CD4-positive, alpha-beta T cell treated with Interleukin-6 for 4 hours (primary cell): ENCODE measurements around the gene FRG1.
"Not testable (repeated sequence)": the region's sequence is repeated elsewhere in the genome, so short reads cannot be mapped to it uniquely, and the experiment has no call there.

Source experiments
- DNase-seq: peaks from one replicate; pipeline ENCODE4 v3.0.0-alpha.2; 2020; ENCODE audit warnings: mixed read lengths

Gene FRG1

DNA sequence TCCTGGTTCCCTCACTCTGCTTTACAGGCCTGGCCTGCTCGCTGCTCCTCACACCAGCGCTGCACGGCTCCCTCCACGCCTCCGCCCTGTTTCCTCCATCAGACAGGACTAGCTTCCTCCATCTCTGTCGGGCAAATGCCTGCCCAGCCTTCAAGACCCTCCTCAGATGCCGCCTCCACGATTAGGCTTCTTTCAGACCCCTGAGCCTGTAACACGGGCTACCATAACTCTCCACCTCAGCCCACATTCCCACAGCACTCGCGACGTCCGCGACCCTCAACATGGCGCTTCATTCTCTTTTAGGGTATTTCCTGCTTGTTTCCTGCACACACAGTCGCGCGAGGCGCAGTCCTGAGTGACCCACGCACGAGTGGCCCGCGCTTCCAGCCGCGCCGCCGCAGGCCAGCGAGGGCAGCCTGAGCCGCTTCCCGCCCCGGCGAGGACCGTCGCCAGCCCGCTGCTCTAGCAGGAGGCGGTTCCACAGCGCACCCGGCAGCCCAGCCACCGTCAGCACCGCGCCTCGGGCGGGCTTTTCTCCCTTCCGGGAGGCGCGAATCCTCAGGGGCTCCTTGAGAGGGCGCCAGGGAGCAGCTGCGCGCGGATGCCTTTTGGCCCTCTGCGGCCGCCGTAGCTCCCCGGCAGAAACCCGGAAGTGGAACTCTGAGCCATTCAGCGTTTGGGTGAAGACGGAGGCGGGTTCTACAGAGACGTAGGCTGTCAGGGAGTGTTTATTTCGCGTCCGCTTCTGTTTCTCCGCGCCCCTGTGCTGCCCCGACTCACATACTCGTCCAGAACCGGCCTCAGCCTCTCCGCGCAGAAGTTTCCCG is at the start of gene FRG1:
Gene FRG1, plus strand, starts transcription at position 695 of the 827 bp plus-strand sequence. CDS start 138 bp downstream, outside the sequence.
- peak; percentile 96 for DNase-seq

DNA sequence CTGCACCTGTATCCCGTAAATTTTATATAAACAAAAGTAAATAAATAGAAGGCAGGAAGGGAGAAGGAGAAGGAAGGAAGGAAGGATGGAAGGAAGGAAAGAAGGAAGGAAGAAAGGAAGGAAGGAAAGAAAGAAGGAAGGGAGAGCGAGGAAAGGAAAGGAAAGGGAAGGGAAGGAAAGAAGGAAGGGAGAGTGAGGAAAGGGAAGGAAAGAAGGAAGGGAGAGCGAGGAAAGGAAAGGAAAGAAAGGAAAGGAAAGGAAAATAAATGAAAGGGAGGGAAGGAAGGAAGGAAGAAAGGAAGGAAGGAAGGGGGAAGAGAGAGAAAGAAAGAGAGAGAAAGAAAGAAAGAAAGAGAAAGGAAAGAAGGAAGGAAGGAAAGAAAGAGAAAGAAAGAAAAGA is 43.0 kb upstream of the FRG1 start:
- no peak for DNase-seq

DNA sequence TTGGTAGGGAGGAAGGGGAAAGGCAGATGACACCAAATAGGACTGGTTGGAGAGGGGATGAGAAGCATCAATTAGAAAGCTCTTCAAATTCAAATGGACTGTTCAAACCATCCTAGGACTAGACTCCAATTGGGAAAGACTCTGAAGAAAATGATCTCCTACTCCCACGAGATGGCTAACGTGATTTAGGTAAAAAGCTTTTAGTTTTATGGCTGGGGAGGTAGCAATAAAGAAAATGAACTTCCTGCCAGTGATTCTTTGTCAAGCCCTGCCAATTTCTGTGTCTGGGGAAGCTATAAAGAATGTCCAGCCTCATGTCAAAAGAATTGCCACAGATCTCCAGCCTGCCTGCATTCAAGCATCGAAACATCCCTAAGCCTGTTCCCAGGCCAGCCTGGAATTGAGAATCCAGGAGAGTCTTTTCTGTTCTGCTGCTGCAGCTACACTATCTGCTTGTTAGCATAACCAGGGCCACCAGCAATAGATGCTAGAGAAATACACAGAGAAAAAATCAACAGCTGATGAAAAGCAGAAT is 41.1 kb upstream of the FRG1 start:
- DNase-seq = not testable (repeated sequence)

DNA sequence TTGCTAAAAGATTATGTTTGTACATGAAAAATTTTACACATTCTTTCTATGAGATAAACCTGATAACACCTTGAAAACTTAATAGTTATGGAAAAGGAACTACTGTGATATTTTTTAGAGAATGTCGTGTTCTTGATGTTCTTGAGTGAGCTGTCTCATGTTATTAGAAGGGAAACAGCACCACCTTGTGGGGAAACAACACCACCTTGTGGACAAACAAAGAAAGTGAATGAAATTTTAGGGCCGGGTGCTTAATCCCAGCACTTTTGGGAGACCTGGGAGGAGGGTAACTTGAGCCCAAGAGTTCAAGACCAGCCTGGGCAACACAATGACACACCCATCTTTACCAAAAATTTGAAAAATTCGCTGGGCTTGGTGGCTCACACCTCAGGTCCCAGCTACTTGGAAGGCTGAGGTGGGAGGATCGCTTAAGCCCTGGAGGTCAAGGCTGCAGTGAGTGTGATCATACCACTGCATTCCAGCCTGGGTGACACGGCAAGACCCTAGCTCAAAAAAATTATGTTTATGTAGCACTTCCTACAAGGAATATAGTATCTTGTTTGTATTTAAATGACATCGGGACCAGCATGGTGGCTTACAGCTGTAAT is 36.1 kb upstream of the FRG1 start:
- peak; percentile 42 for DNase-seq

DNA sequence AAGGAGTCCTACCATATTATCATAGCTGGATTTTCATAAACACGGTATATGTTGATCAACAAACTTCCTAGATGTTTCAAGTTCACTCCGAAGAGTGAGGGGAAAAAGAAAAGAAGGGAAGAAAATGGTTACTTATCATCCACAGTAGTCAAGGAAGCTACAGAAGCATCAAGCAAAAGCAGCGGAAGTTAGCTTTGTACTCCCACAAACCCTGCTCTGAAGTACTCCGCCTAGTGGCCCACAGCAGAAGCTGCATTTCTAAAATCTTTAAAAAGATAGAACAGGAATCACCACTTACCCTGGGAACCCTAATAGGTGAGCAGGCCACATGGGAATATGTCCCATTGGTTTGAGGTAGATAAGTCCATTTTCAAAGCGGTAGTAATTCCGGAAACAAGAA is 28.5 kb upstream of the FRG1 start:
- DNase-seq = no peak

DNA sequence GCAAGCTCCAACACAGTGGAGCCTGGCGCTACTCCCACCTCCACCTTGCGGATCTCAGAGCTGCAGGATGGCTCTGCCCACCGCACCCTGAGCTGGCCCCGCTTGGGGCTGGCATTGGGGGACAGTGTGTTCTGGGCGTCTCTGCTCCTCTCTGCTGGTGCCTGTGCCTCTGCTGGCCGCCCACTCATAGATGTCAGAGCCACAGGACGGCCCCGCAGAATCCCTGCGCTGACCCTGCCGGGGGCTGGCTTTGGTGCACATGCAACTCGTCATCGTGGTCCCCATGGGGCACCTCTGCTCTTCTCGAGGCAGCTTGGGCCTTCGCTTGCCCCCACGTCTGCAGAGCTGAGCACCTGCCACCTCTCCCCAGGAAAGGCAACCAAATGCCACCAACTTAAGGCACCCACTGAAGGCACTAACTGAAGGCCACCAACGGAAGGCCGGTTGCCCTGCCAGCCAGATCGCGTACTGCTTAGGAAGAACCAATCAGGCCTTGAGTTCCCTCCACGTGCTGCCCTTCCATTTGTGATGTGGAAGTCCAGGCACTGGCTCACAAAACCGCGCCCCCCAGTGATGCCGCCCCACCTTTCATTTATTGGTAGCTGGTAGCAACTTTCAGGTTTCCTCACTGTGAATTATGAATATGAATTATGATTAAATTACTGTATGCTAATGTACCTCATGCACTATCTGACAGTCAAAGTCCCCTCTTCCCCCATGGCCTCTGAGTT is 23.3 kb upstream of the FRG1 start:
- no peak for DNase-seq

DNA sequence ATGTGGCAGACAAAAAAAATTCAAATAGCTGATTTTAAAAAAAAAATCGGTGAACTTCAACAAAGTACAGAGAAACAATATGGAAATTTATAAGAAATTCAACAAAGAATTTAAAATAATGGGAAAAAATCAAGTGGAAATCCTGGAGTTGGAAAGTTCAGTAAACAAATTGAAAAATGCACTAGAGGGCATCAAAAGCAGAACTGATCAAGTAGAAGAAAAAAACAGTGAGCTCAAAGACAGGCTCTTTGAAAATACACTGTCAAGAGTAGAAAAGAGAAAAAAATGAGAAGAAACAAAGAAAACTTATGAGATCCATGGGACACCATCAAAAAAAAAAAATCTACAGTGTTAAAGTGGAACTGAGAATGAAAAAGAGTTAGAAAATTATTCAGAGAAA is 19.6 kb upstream of the FRG1 start:
- no peak for DNase-seq

DNA sequence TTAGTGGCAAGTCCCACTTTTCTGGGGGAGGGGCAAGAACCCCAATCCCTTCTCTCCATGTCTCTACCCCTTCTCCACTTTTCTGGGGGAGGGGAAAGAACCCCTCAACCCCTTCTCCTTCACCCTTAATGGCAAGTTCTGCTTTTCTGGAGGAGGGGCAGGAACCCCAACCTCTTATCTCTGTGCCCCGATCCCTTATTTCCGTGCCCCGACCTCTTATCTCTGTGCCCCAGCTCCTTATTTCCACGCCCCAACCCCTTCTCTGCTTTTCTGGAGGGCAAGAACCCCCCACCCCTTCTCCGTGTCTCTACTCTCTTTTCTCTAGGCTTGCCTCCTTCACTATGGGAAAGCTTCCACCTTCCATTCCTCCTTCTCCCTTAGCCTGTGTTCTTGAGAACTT is 13.9 kb upstream of the FRG1 start:
- not testable (repeated sequence) for DNase-seq

DNA sequence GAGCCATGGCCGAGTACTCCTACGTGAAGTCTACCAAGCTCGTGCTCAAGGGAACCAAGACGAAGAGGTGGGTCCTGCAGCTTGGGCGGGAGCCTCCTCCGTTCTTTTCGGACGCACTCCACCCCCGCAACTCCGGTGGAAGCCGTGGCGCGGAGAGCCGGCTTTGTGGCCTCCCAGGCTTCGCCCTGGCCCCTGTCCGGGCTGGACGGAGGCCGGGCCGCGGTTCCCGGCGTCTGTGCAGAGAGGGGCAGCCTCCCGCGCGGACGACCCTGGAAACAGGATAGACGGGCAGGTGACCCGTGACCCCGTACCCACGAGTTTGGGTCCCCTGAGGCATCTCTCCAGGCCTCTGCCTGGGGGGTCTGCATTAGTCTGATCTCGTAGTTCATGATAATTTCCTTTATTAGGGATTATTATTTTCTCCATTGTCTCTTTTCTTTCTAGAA is 356 bp downstream of the FRG1 start:
- no peak for DNase-seq

DNA sequence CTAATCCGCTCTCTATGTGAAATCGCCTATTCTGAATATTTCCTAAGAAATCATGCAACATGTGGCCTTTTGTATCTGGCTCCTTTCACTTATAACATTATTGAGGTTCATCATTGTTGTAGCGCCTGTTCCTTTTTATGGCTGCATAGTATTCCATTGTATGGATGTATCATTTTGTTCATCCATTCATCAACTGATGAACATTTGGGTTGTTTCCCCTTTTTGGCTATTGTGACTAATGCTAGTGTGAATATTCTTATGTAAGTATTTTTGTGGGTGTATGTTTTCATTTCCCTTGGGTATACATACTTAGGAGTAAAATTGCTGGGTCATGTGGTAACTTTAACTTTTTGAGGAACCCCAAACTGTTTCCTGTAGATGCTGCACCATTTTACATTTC is 1.7 kb downstream of the FRG1 start:
- DNase-seq = not testable (repeated sequence)

DNA sequence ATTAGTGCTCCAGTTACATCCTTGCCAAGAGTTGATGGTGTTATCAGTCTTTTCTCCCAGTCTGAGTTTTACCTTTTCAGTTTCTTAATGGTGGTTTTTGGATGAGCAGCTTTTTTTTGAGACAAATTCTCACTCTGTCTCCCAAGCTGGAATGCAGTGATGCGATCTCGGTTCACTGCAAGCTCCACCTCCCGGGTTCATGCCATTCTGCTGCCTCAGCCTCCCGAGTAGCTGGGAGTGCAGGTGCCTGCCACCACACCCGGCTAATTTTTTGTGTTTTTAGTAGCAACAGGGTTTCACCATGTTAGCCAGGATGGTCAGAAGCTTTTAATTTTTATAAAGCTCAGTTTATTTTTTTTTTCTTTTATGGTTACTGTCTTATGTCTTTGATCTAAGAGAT is 3.4 kb downstream of the FRG1 start:
- not testable (repeated sequence) for DNase-seq

DNA sequence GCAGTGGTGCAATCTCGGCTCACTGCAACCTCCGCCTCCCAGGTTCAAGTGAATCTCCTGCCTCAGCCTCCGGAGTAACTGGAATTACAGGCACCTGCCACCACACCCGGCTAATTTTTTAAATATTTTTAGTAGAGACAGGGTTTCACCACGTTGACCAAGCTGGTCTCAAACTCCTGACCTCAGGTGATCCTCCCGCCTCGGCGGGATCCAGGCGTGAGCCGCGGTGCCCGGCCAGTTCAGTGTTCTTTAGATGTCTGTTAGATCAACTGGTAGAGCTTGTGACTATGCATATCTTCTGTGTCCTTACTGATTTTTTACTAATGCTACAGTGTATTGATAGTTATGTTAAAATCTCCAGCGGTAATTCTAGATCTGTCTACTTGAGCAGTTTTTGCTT is 6.2 kb downstream of the FRG1 start:
- not testable (repeated sequence) for DNase-seq

DNA sequence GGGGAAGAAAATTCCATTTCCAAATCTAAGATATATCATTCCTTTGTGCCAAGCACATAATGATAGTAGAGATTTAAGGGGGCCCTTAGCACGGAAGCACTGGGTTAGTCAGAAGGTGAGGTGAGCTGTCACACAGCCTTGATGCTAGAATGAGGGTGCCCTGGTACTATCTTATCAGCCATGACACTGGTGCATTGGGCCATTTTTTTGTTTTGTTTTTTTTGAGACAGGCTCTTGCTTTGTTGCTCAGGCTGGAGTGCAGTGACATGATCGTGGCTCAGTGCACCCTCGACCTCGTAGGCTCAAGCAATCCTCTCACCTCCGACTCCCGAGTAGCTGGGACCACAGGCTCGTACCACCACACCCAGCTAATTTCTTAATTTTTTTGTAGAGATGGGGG is 7.8 kb downstream of the FRG1 start:
- not testable (repeated sequence) for DNase-seq

DNA sequence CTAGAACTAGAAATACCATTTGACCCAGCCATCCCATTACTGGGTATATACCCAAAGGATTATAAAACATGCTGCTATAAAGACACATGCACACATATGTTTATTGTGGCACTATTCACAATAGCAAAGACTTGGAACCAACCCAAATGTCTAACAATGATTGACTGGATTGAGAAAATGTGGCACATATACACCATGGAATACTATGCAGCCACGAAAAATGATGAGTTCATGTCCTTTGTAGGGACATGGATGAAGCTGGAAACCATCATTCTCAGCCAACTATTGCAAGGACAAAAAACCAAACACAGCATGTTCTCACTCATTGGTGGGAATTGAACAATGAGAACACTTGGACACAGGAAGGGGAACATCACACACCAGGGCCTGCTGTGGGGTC is 28.6 kb downstream of the FRG1 start:
- DNase-seq = not testable (repeated sequence)

DNA sequence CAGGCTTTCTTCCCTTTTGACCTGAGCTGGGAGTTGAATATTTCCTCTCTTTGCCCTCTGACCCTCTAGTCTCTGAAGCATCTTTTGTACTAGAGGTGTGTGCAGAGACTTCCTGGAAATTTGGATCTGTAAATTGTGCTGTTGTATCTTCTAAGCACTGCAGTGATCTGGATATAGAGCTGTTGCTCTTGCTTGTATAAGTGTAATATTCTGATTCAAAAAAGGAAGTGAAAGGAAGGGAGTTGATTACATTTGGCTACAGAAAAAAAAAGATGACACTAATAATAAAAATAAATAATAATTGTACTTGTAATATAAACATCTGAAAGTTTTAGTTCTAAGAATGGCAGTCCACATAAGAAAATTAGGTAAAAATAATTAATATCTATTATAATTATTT is 33.0 kb downstream of the FRG1 start:
- DNase-seq = no peak

DNA sequence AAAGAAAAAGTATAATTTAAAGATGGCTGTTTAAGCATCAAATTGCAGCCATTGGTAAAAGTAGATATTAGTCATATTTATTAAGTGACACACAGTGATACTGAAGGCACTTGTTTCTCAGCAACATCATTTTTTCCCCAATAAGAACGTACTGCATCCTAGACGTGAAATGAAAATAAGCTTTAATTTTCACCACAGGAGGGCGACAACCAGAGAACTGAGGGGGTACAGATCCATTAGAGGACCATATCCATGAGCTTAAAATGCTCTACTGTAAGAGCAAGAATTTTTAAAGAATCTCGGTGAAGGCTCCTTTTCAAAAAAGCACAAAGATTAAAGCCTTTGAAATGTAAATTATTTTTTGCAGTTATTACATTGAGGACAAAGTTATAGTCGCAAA is 33.4 kb downstream of the FRG1 start:
- no peak for DNase-seq

DNA sequence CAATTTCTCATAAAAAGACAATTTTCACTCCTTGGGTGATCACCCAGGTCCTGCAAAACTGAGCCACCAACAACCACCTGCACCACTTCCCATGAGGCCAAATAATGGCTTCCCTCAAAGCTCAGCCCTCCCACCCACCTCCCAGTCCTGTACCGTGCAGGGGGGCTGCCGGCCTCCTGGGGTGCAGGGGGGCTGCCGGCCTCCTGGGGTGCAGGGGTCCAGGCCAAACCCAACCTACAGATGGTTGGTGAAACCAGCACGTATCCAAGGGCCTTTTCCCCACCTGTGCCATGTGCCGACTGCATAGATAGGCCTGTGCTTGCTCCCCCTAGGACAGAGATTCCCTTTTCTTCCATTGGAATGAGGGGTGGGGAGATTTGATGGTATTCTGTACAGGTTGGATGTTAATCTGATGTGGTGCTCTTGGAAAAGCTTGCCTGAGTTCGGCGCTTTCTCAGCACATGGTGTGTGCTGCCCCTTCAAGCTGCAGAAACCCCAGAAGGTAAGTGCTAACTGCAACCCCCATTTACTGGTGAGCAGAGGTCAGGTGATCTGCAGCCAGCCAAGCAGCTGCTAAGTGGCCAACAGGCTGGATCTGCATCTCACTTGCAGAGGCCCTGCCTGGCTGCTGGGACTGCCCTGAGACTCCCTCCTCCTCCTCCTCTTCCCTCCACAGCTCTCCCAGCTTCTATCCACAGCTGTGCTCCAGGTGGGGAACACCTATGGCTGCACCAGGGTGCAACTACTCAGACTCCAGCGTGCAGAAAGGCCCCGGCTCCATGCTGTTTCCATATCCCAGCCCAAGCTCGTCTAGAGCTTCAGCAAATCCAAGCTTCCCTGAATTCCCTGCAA is 38.8 kb downstream of the FRG1 start:
- DNase-seq = no peak

DNA sequence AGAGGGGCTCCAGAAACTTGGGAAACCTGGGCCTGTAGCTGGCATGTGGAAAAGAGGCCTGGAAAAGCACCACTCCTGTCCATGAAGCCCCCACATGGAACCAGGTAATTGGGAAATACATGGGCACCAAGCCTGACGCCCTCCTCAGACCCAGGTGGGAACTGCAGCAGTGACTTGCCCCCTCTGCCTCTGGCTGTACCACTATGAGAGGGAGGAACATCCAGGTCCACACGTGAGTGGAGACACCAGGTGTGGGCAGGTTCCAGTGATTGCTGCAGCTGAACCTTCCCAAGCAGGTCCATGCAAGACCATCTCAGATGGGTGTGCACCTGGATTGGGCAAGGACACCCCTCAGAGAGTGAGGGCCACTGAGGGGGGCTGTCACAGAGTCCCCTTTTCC is 39.6 kb downstream of the FRG1 start:
- DNase-seq = not testable (repeated sequence)

DNA sequence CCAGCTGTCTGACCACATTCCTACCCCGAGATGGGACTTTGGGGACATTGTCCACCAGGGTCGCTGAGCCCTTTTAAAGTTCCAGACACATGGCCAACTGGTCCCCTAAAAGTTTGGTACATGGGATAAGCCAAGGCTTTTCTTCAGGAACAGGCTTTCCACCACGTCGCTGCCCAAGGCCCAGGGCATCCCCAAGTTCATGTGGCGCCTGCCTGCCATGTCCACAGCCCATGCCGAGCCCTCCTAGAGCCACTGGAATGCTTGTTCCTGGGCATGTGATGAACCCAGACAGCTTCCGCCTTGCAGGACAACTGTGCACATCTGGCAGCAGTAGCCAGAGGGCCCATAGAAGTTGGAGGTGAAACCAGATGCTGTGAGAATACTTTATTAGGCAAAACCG is 41.3 kb downstream of the FRG1 start:
- no peak for DNase-seq

DNA sequence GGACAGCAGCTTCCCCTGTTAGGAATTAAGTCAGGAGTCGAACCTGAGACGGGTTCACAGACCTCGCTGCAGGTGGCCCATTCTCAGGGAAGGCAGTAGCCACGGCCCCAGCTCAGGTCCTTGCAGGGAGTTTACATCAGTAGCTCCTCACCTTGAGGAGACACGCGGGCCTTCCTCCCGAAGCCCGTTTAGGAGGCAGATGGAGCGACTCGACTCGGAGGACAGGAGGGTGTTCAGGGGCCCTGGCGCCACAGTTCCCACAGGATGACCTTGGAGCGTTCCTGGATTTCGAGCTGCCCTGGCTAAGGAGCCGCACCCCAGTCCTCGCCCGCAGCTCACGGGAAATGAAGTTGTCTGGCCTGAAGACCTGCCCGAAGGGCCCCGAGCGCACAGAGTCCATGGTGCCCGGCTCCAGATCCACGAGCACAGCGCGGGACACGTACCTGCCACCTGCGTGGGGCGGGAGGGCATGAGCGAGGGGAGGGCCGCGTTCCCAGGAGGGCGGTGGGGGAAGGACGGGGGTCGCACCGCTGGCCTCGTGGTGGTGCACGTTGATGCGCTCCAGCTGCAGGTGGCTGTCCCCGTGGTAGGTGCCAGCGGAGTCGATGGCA is 43.3 kb downstream of the FRG1 start:
- DNase-seq = not testable (repeated sequence)

DNA sequence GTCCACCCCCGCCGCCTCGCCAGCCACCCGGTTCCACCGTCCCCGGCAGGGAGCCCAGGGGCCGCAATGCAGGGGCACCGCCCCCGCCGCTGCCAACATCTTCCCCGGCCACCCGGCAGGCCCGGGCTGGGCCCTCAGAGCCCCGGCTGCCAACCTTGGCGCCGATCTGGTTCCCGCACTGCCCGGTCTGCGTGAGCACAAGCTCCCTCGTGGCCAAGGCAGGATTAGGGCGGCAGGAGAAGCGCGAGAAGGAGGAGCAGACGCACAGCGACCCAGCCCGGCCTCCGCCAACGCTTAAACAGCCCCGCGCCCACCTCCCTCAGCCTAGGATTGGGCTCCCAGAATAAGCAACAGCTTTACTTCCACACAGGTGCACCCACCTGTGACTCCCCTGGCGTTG is 44.0 kb downstream of the FRG1 start:
- DNase-seq = not testable (repeated sequence)

DNA sequence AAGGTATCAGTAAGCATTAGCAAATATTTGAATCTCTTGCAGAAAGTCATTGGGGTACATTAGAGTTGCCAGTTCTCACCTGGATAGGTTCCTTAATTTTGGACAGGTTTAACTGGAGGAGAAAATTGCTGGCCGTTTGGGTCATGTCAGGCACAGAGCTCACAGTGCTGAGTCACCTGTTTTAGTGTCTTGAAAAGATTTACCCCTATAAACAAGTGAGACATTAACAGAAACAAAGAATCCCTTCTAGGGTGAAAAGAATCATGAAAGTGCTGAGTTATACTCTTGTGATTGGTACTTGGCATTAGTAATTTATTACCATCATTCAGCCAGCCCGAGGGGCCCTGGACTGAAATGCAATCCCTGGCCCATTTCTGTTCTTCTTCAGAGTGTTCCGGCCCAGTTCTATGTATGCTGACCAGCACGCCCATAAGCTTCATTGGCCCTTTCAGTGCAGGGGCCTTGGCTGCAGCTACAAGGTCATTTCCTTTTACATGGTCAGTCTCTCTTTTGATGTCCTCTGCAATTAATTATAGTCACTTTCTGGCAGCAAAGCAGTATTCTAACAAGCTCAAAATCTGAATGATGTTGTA is 45.1 kb downstream of the FRG1 start:
- DNase-seq = not testable (repeated sequence)
